GM19463 (cell line): ENCODE data around the gene BRME1.

Experiments
- ATAC-seq: cut with Tn5 transposase; IDR thresholded peaks from one replicate; pipeline ENCODE4 v1.9.1; 2021; ENCODE audit warnings: mild to moderate bottlenecking, moderate library complexity; ENCODE audit not compliant: unreplicated experiment

BRME1 gene

GRCh38 chr19:13905634-13906520, at the start of gene BRME1, which contains the start of gene CC2D1A:
BRME1 (minus strand) TSS chr19:13906117; CDS start chr19:13904892, 1,225 bp downstream.
CC2D1A (plus strand) TSS chr19:13906201; CDS start chr19:13906442, 241 bp downstream.
- ATAC-seq: peak; percentile 96

GRCh38 chr19:13954185-13954584, 48.3 kb upstream of the BRME1 start:
- no peak for ATAC-seq

- ATAC-seq: no peak
These were observed 47.1 kb upstream of the BRME1 start for GRCh38 chr19:13952931-13953531.

DNA sequence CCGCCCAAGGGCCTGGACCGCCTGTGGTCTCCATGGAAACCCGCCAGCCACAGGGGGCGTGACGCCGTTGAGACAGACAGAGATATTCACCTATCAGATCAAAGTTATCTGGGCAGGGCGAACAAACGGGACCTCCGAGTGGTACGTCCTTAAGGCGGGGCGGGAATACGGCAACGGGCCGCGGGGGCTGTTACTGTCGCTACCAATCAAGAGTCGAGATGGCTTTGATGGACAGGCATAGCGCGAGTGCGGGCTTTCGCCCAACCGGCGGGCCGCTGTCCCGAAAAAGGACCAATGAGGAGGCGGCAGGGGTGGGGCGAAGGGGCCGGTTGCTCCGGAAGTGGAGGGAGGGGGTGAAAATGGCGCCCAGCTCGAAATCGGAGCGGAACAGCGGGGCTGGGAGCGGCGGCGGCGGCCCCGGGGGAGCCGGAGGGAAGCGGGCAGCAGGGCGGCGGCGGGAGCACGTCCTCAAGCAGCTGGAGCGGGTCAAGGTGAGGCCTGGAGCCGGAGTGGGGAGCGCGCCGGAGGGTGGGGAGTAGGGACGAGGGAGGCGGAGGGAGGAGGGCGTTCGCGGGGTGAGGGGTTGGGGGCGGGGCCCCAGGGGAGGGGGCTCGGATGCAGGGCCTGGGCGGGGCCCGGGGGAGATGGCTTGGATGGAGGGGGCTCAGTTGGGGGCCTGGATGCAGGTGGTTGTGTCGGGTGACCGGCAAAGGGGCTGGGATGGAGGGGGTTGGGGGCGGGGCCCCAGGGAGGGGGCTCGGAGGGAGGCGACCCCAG, 46.4 kb upstream of the BRME1 start, which contains the start of gene DCAF15:
TSS of gene DCAF15 (plus strand) at position 356 of the 777 bp plus-strand sequence. CDS start at position 360, 4 bp downstream.
- peak; percentile 98 for ATAC-seq

DNA sequence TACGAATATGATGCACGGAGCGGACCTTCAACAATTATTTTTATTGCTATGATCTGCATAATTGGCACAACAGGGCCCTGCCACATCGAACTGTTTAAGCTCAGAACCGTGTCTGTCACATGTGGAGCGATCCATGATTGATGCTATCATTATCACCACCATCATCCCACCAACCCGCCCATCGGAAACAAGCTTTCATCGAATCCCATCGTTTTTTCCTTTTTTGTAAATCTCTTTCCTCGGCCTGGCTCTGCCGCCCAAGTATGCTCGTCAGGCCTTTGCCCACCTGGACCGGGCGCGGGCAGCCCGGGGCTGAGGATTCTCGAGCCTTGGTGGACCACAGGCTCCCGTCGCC, 45.9 kb upstream of the BRME1 start:
- ATAC-seq: no peak

- ATAC-seq: no peak
These were observed 45.1 kb upstream of the BRME1 start for GRCh38 chr19:13951043-13951442.

GRCh38 chr19:13946414-13946813, 40.5 kb upstream of the BRME1 start:
- no peak for ATAC-seq

DNA sequence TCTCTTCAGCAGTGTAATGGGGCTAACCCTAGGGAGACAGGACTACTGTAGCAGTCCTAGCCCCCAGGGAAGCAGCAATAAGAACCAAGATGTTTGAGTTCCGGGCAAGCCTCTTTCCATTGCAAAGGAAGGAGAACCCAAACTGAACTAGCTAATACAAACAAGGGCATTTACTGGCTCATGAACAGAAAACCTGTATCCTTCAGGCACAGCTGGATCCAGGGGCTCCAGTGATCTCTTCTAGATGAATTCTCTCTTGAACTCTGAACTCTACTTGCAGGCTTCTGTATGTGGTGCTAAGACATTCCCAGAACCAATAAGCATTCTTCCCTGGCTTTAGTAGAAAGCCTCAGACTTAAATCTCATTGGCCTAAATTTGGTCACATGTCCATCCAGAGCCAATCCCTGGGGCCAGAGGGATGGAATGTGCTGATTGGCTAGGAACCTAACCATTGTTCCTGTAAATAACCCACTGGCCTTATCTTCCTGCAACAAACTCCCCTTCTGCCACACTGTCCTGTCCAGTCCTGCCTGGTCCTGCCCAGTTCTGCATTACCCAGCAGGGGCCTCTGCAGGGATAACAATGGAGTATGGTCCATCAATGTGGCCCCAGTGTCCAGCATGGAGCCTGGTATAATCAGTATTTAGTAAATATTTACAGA, 36.2 kb upstream of the BRME1 start:
- ATAC-seq: no peak

- ATAC-seq: no peak
These were observed 32.6 kb upstream of the BRME1 start, which contains the start of gene PODNL1 for GRCh38 chr19:13938301-13939064. PODNL1 (minus strand) TSS chr19:13938417; CDS start chr19:13938181, 236 bp downstream.

DNA sequence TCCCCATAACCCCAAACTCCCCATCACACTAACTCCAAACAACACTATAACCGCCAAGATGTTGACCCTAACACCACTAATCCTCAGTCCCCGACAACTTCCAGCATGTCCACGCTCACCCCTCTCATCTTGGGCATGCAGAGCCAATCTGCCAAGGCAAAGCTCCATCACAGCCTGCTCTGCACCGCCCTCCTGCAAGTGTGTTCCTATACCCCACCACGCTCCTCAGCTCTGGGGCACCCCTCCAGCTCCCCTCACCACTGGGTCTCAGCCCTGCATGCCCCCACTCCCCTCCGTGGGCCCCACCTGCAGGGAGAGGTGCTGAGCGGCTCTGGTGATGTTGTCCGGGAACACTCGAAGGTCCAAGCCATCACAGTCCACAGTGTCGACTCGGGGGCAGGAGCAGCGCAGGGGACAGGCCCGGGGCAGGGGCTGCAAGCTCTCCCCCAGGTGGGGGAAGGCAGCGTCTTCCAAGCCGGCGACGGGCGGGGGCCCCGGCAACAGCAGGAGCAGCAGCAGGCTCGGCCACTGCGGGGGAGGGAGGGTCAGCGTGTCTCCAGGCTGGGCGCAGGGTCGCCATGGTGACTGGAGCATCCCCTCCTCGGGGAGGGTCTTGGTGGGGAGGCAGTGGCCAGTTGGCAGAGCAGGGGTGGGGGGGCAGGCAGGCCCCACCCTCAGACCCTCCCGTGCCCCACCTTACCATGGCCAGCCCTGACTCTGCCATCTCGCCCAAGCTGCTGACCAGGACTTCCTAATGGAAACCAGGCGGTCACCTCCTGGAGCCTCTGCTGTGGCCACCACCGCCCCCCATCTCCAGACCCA, 31.8 kb upstream of the BRME1 start:
- ATAC-seq: no peak

GRCh38 chr19:13935765-13936510, 30.0 kb upstream of the BRME1 start:
- no peak for ATAC-seq

GRCh38 chr19:13934785-13935109, 28.8 kb upstream of the BRME1 start:
- ATAC-seq: no peak

- ATAC-seq: no peak
These were observed 27.0 kb upstream of the BRME1 start for GRCh38 chr19:13932911-13933393.

- no peak for ATAC-seq
These were observed 26.3 kb upstream of the BRME1 start for GRCh38 chr19:13932149-13932637.

- ATAC-seq: no peak
These were observed 25.7 kb upstream of the BRME1 start for GRCh38 chr19:13931391-13932148.

- ATAC-seq: no peak
These were observed 24.5 kb upstream of the BRME1 start for GRCh38 chr19:13930402-13930801.

DNA sequence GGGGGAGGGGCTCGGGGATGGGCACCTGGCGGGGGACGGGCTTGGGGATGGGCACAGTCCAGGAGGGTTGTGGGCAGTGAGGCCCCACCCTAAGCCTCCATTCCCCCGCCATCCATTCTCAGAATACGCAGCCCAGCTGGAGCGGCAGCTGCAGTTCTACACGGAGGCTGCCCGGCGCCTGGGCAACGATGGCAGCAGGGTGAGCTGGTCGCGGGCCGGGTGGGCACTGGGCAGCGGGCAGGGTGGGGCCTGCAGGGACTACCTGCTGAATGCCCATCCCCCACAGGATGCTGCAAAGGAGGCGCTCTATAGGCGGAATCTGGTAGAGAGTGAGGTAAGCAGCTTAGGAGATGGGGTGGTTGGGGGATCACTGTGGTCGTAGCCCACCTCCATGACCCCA, 24.0 kb upstream of the BRME1 start:
- ATAC-seq: no peak
